C4-2B (cell line): Measurements from ENCODE around the gene AGPAT4.

Experiments used
- CTCF ChIP-seq: fragments of 450-650 bp; conservative IDR thresholded peaks from 2 replicates; pipeline ENCODE4 v1.5.1; 2017; ENCODE audit warnings: mild to moderate bottlenecking
- ZFX ChIP-seq: fragments of 450-650 bp; IDR thresholded peaks from 2 replicates; pipeline ENCODE4 v1.6.1; 2017

DNA sequence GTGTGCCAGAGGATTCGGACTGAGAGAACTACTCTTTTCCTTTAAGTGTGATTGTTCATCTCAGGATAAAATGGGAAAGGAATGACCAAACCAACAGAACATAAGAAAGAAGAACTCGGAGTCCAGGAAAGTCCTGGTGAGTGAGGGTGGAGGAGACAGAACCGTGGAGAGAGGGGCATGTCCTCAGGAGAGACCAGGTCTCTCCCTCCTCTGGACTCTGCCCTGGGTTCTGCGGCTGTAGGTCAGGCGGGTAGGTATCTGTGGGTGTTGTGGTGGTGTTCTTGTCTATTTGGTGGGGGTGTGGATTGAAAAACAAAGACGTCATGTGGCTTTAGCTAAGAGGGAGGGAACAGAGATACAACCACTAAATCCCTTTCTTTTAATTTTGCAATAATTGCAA lies 29.1 kb upstream of the AGPAT4 start:
- TF ChIP-seq CTCF (no peak), ZFX (no peak)
